GM12865 (cell line): ENCODE results near the gene MASP2.
A peak's percentile ranks its signal among the peaks of the same experiment; 100 is the strongest.
"Not testable (repeated sequence)": the region's sequence is repeated elsewhere in the genome, so short reads cannot be mapped to it uniquely, and the experiment has no call there.

Source experiments
- DNase-seq: peaks from one replicate; pipeline ENCODE4 v3.0.0; 2010; ENCODE audit warnings: low read depth
- H3K4me3 ChIP-seq: 2 replicates; pipeline ENCODE4 v1.5.1; 2011; ENCODE audit warnings: mild to moderate bottlenecking, low read depth, low read length, control low read depth
- CTCF ChIP-seq: IDR thresholded peaks from 2 replicates; pipeline ENCODE4 v1.5.1; 2011; ENCODE audit warnings: low read length, control low read depth, low read depth, inconsistent platforms; ENCODE audit not compliant: insufficient read depth; ENCODE audit errors: missing control alignments

The MASP2 gene

GRCh38 chr1:11068600-11069473 lies 21.8 kb upstream of the MASP2 start:
- no peak for TF ChIP-seq CTCF
- H3K4me3 ChIP-seq: no peak overlapping the region
- no peak for DNase-seq

GRCh38 chr1:11067716-11068599 lies 20.9 kb upstream of the MASP2 start:
- TF ChIP-seq CTCF: no peak
- DNase-seq: no peak
- H3K4me3 ChIP-seq: no peak overlapping the region

GRCh38 chr1:11065796-11066195 lies 18.8 kb upstream of the MASP2 start:
- no peak for DNase-seq
- TF ChIP-seq CTCF: no peak
- H3K4me3 ChIP-seq: no peak overlapping the region

- no peak overlapping the region for H3K4me3 ChIP-seq
- DNase-seq: no peak
- no peak for TF ChIP-seq CTCF
Measured at GRCh38 chr1:11064942-11065341, 17.9 kb upstream of the MASP2 start.

GRCh38 chr1:11063937-11064537 lies 17.0 kb upstream of the MASP2 start:
- not testable (repeated sequence) for H3K4me3 ChIP-seq, DNase-seq

- no peak overlapping the region for H3K4me3 ChIP-seq
- no peak for TF ChIP-seq CTCF
- DNase-seq: peak; percentile 90
Measured at GRCh38 chr1:11062965-11063401, 15.9 kb upstream of the MASP2 start.

GRCh38 chr1:11061652-11062365 lies 14.8 kb upstream of the MASP2 start:
- no peak for TF ChIP-seq CTCF
- DNase-seq: peak; percentile 37
- H3K4me3 ChIP-seq: no peak overlapping the region
